ENCODE measurements around the gene ZNF646. TPM values are rescaled to one million over a fixed set of nuclear protein-coding genes. Genes with fewer than 3 reads are reported as not detected.
A peak's percentile ranks its signal among the peaks of the same experiment; 100 is the strongest.

ZNF646 gene
- total and polyA plus RNA-seq, 7 experiments from 2014 or later = 3.9 to 49.1 (median 23.9) TPM

GRCh38 chr16:31090540-31090939, 16.3 kb downstream of the ZNF646 start:
- H3K4me1 ChIP-seq (ENCODE audit: control insufficient read depth in 2 of 2, insufficient read depth in 2 of 2, low read length in 2 of 2) = peaks cover 10 to 16% of the 10 kb centered on the region in 2 donors
- peaks cover 0 to 9% (median 0%) of the 10 kb centered on the region in 5 donors for H3K36me3 Mint-ChIP-seq
- no peaks in the 10 kb centered on the region for H3K27me3 Mint-ChIP-seq
- intact Hi-C loops (cut with micrococcal nuclease) = loop anchor here in 1 of 2 donors (5.0 kb wide), 2 partner anchors 242 to 777 kb away; no protein-coding TSS in a partner anchor
- peaks cover 13 to 34% (median 19%) of the 10 kb centered on the region in 7 donors for H3K4me1 Mint-ChIP-seq
- no peak overlapping the region for H3K27ac ChIP-seq (ENCODE audit: low read depth, low read length)
- no peak overlapping the region for H3K4me3 Mint-ChIP-seq
- H3K27me3 ChIP-seq (ENCODE audit: control insufficient read depth in 2 of 2, insufficient read depth in 2 of 2, low read length in 2 of 2) = no peaks in the 10 kb centered on the region
- ATAC-seq = no peak
- peaks cover 0 to 48% (median 3%) of the 10 kb centered on the region in 3 experiments for H3K36me3 ChIP-seq (ENCODE audit: control insufficient read depth in 2 of 3, insufficient read depth in 3 of 3, low read length in 3 of 3)
- H3K4me3 ChIP-seq (ENCODE audit: low read length) = no peak overlapping the region
- H3K9me3 Mint-ChIP-seq = no peaks in the 10 kb centered on the region
- H3K9me3 ChIP-seq (ENCODE audit: control insufficient read depth in 2 of 3, low read length in 3 of 3) = no peaks in the 10 kb centered on the region
- no peak for DNase-seq
- ChIA-PET POLR2A (no interaction called here), CTCF (interaction anchor here (0.6 kb wide), 1 partner anchor 59 kb away, joined by 3 read pairs; no protein-coding TSS in a partner anchor)
- H3K27ac Mint-ChIP-seq = peak overlapping the region in 2 of 9 donors; percentile 20 to 42

- Histone ChIP-seq H3K36me3 (ENCODE audit: control insufficient read depth in 2 of 3, insufficient read depth in 3 of 3, low read length in 3 of 3) (peaks cover 0 to 36% (median 3%) of the 10 kb centered on the region in 3 experiments), H3K27ac (ENCODE audit: low read depth, low read length) (no peak overlapping the region), H3K4me3 (ENCODE audit: low read length) (no peak overlapping the region), H3K27me3 (ENCODE audit: control insufficient read depth in 2 of 2, insufficient read depth in 2 of 2, low read length in 2 of 2) (no peaks in the 10 kb centered on the region), H3K9me3 (ENCODE audit: control insufficient read depth in 2 of 3, low read length in 3 of 3) (no peaks in the 10 kb centered on the region), H3K4me1 (ENCODE audit: control insufficient read depth in 2 of 2, insufficient read depth in 2 of 2, low read length in 2 of 2) (peaks cover 14 to 18% of the 10 kb centered on the region in 2 donors)
- CTCF ChIA-PET = no interaction called here
- Mint-ChIP-seq H3K27me3 (no peaks in the 10 kb centered on the region), H3K4me1 (peaks cover 14 to 42% (median 29%) of the 10 kb centered on the region in 7 donors), H3K27ac (peak overlapping the region in 4 of 9 donors; percentile 16 to 57 (median 37)), H3K9me3 (no peaks in the 10 kb centered on the region), H3K36me3 (peaks cover 0 to 8% (median 0%) of the 10 kb centered on the region in 5 donors), H3K4me3 (peak overlapping the region in 6 of 10 donors; percentile 17 to 98 (median 25))
- ATAC-seq = no peak
- intact Hi-C loops (cut with micrococcal nuclease) = loop anchor here in 1 of 2 donors (5.0 kb wide), 2 partner anchors 240 to 775 kb away; no protein-coding TSS in a partner anchor
- DNase-seq = no peak
- POLR2A ChIA-PET = interaction anchor here (0.6 to 5.3 kb wide), 4 partner anchors 13 to 153 kb away, joined by 3 to 35 read pairs (median 4); partner anchors contain the start of genes ZNF646 and ZNF668
Observed at GRCh38 chr16:31092330-31092729, 18.1 kb downstream of the ZNF646 start.

GRCh38 chr16:31093132-31093703, 19.0 kb downstream of the ZNF646 start:
- DNase-seq = no peak

GRCh38 chr16:31094088-31094423, 19.8 kb downstream of the ZNF646 start:
- peaks cover 14 to 42% (median 29%) of the 10 kb centered on the region in 7 donors for H3K4me1 Mint-ChIP-seq
- H3K4me1 ChIP-seq (ENCODE audit: control insufficient read depth in 2 of 2, insufficient read depth in 2 of 2, low read length in 2 of 2) = peaks cover 14 to 18% of the 10 kb centered on the region in 2 donors
- ATAC-seq (no peak), DNase-seq (no peak)
- H3K27ac Mint-ChIP-seq = peak overlapping the region; percentile 67 to 95 (median 89)
- peak overlapping the region; percentile 99 for H3K4me3 ChIP-seq (ENCODE audit: low read length)
- H3K27me3 Mint-ChIP-seq = no peaks in the 10 kb centered on the region
- H3K9me3 ChIP-seq (ENCODE audit: control insufficient read depth in 2 of 3, low read length in 3 of 3) = no peaks in the 10 kb centered on the region
- H3K36me3 ChIP-seq (ENCODE audit: control insufficient read depth in 2 of 3, insufficient read depth in 3 of 3, low read length in 3 of 3) = peaks cover 0 to 26% (median 3%) of the 10 kb centered on the region in 3 experiments
- peak overlapping the region; percentile 92 to 99 (median 94) for H3K4me3 Mint-ChIP-seq
- no peaks in the 10 kb centered on the region for H3K9me3 Mint-ChIP-seq
- POLR2A ChIA-PET = interaction anchor here (0.7 to 5.3 kb wide), 5 partner anchors 9 to 136 kb away, joined by 3 to 35 read pairs (median 3); partner anchors contain the start of genes KAT8, SETD1A, ZNF646 and ZNF668
- intact Hi-C loops (cut with micrococcal nuclease) = loop anchor here (1.0 to 5.0 kb wide), 11 partner anchors 15 to 773 kb away; partner anchors contain the start of genes BCKDK (in 2 of the 2), KAT8 (in 2 of the 2), ZNF646 (in 2 of the 2) and ZNF668 (in 2 of the 2)
- CTCF ChIA-PET = no interaction called here
- H3K36me3 Mint-ChIP-seq = peaks cover 0 to 8% (median 0%) of the 10 kb centered on the region in 5 donors
- peak overlapping the region; percentile 85 for H3K27ac ChIP-seq (ENCODE audit: low read depth, low read length)
- H3K27me3 ChIP-seq (ENCODE audit: control insufficient read depth in 2 of 2, insufficient read depth in 2 of 2, low read length in 2 of 2) = no peaks in the 10 kb centered on the region

More at GRCh38 chr16:31093132-31093703, 19.0 kb downstream of the ZNF646 start:
- no peak overlapping the region for H3K4me3 ChIP-seq (ENCODE audit: low read length)
- H3K4me1 Mint-ChIP-seq = peaks cover 14 to 42% (median 29%) of the 10 kb centered on the region in 7 donors
- H3K36me3 ChIP-seq (ENCODE audit: control insufficient read depth in 2 of 3, insufficient read depth in 3 of 3, low read length in 3 of 3) = peaks cover 0 to 32% (median 3%) of the 10 kb centered on the region in 3 experiments
- ChIA-PET POLR2A (interaction anchor here (0.9 to 5.3 kb wide), 2 partner anchors 20 to 24 kb away, joined by 3 to 35 read pairs; partner anchors contain the start of genes KAT8, ZNF646 and ZNF668), CTCF (interaction anchor here (0.5 kb wide), 1 partner anchor 52 kb away, joined by 4 read pairs; no protein-coding TSS in a partner anchor)
- H3K36me3 Mint-ChIP-seq = peaks cover 0 to 8% (median 0%) of the 10 kb centered on the region in 5 donors
- no peaks in the 10 kb centered on the region for H3K9me3 ChIP-seq (ENCODE audit: control insufficient read depth in 2 of 3, low read length in 3 of 3)
- ATAC-seq = no peak
- H3K27me3 Mint-ChIP-seq = no peaks in the 10 kb centered on the region
- peak overlapping the region in 9 of 10 donors; percentile 39 to 98 (median 73) for H3K4me3 Mint-ChIP-seq
- H3K27ac Mint-ChIP-seq = peak overlapping the region in 4 of 9 donors; percentile 14 to 80 (median 58)
- intact Hi-C loops (cut with micrococcal nuclease) = loop anchor here in 1 of 2 donors (5.0 kb wide), 2 partner anchors 239 to 774 kb away; no protein-coding TSS in a partner anchor
- no peaks in the 10 kb centered on the region for H3K27me3 ChIP-seq (ENCODE audit: control insufficient read depth in 2 of 2, insufficient read depth in 2 of 2, low read length in 2 of 2)
- no peak overlapping the region for H3K27ac ChIP-seq (ENCODE audit: low read depth, low read length)
- no peaks in the 10 kb centered on the region for H3K9me3 Mint-ChIP-seq
- peaks cover 14 to 18% of the 10 kb centered on the region in 2 donors for H3K4me1 ChIP-seq (ENCODE audit: control insufficient read depth in 2 of 2, insufficient read depth in 2 of 2, low read length in 2 of 2)

GRCh38 chr16:31094424-31095120, 20.4 kb downstream of the ZNF646 start, which contains the start of gene VKORC1:
Gene VKORC1, minus strand, starts transcription at chr16:31094797. Its CDS starts 68 bp downstream, at chr16:31094729.
- Mint-ChIP-seq H3K27me3 (no peaks in the 10 kb centered on the region), H3K4me1 (peaks cover 14 to 42% (median 29%) of the 10 kb centered on the region in 7 donors), H3K9me3 (no peaks in the 10 kb centered on the region), H3K27ac (peak within 1 kb of the TSS; percentile 67 to 95 (median 91)), H3K4me3 (peak within 1 kb of the TSS; percentile 92 to 99 (median 94)), H3K36me3 (peaks cover 0 to 8% (median 0%) of the 10 kb centered on the region in 5 donors)
- CTCF ChIA-PET = interaction anchor here (1.5 kb wide), 1 partner anchor 17 kb away, joined by 4 read pairs; no protein-coding TSS in a partner anchor
- DNase-seq (peak; percentile 66 to 89 (median 88)), ATAC-seq (peak; percentile 93)
- intact Hi-C loops (cut with micrococcal nuclease) = loop anchor here (1.0 to 5.0 kb wide), 13 partner anchors 14 to 773 kb away; partner anchors contain the start of genes BCKDK (in 2 of the 2), HSD3B7 (in 2 of the 2), KAT8 (in 2 of the 2) and ZNF646 (in 2 of the 2)
- peaks cover 0 to 26% (median 3%) of the 10 kb centered on the region in 3 experiments for H3K36me3 ChIP-seq (ENCODE audit: control insufficient read depth in 2 of 3, insufficient read depth in 3 of 3, low read length in 3 of 3)
- H3K4me3 ChIP-seq (ENCODE audit: low read length) = peak within 1 kb of the TSS; percentile 99
- POLR2A ChIA-PET = interaction anchor here (0.7 to 5.3 kb wide), 7 partner anchors 8 to 137 kb away, joined by 3 to 35 read pairs (median 3); partner anchors contain the start of genes FUS, KAT8, SETD1A and ZNF646
- peaks cover 14 to 18% of the 10 kb centered on the region in 2 donors for H3K4me1 ChIP-seq (ENCODE audit: control insufficient read depth in 2 of 2, insufficient read depth in 2 of 2, low read length in 2 of 2)
- peak within 1 kb of the TSS; percentile 85 for H3K27ac ChIP-seq (ENCODE audit: low read depth, low read length)
- no peaks in the 10 kb centered on the region for H3K9me3 ChIP-seq (ENCODE audit: control insufficient read depth in 2 of 3, low read length in 3 of 3)
- H3K27me3 ChIP-seq (ENCODE audit: control insufficient read depth in 2 of 2, insufficient read depth in 2 of 2, low read length in 2 of 2) = no peaks in the 10 kb centered on the region
